DMS53 treated with DMSO at 0.1 percent for 48 hours (cell line): ENCODE data around the gene DDN.

Experiments
- DNase-seq: peaks from one replicate; lab custom pipeline; 2025; ENCODE audit not compliant: unreplicated experiment; lab: John Stamatoyannopoulos, UW

DDN gene

GRCh38 chr12:49031573-49032161, 32.5 kb upstream of the DDN start:
- no peak for DNase-seq

GRCh38 chr12:49030714-49031572, 31.8 kb upstream of the DDN start:
- no peak for DNase-seq

GRCh38 chr12:49030119-49030518, 30.9 kb upstream of the DDN start:
- no peak for DNase-seq

- no peak for DNase-seq
Observed at GRCh38 chr12:49028666-49029275, 29.6 kb upstream of the DDN start.

- DNase-seq, result no peak
Observed at GRCh38 chr12:49027846-49028555, 28.8 kb upstream of the DDN start.

GRCh38 chr12:49026678-49027480, 27.7 kb upstream of the DDN start:
- DNase-seq, result no peak

- DNase-seq, result no peak
Observed at GRCh38 chr12:49026101-49026500, 26.9 kb upstream of the DDN start.

GRCh38 chr12:49025463-49025862, 26.3 kb upstream of the DDN start:
- DNase-seq, result no peak

GRCh38 chr12:49024543-49024942, 25.4 kb upstream of the DDN start:
- DNase-seq, result no peak

GRCh38 chr12:49023812-49024211, 24.6 kb upstream of the DDN start:
- DNase-seq, result no peak

- no peak for DNase-seq
Observed at GRCh38 chr12:49022558-49023178, 23.5 kb upstream of the DDN start.

- DNase-seq, result no peak
Observed at GRCh38 chr12:49021292-49021915, 22.2 kb upstream of the DDN start.

GRCh38 chr12:49020441-49020840, 21.3 kb upstream of the DDN start:
- DNase-seq, result no peak

GRCh38 chr12:49019443-49020324, 20.5 kb upstream of the DDN start:
- DNase-seq, result peak; percentile 9

- DNase-seq, result no peak
Observed at GRCh38 chr12:49019120-49019430, 19.9 kb upstream of the DDN start.

- DNase-seq, result peak; percentile 90
Observed at GRCh38 chr12:49018261-49019119, 19.3 kb upstream of the DDN start, which contains the start of gene PRKAG1. PRKAG1 (minus strand) TSS chr12:49018776; CDS start chr12:49018740, 36 bp downstream.

GRCh38 chr12:49017891-49018260, 18.7 kb upstream of the DDN start:
- no peak for DNase-seq

- no peak for DNase-seq
Observed at GRCh38 chr12:49015196-49015595, 16.0 kb upstream of the DDN start.
